GM23338 (cell line): ENCODE results near the gene CELSR1. TPM values are rescaled to one million over a fixed set of nuclear protein-coding genes. Genes with fewer than 3 reads are reported as not detected.

Experiments used
- ATAC-seq: fragments of 200-7000 bp; cut with Tn5 transposase; 3 replicates; pipeline ENCODE4 v1.9.1; 2020
- DNase-seq: peaks from one replicate; pipeline ENCODE4 v3.0.0-alpha.2; 2015; ENCODE audit warnings: low spot score
- H2AFZ ChIP-seq: fragments of 200-600 bp; sonication (generic); 2 replicates; pipeline ENCODE4 v1.8.0; 2016; ENCODE audit warnings: antibody characterized with exemption, mild to moderate bottlenecking, moderate library complexity
- H3F3A ChIP-seq: fragments of 200-600 bp; sonication (generic); replicated peaks from 2 replicates; pipeline ENCODE4 v1.8.0; 2017; ENCODE audit warnings: antibody characterized with exemption, mixed run types, low read depth
- H3K27ac ChIP-seq: fragments of 200-600 bp; sonication (generic); 2 replicates; pipeline ENCODE4 v1.6.1; 2016; ENCODE audit warnings: low read depth
- H3K27me3 ChIP-seq: fragments of 200-600 bp; sonication (generic); 2 replicates; pipeline ENCODE4 v1.8.0; 2016; ENCODE audit warnings: mild to moderate bottlenecking, mixed run types, moderate library complexity; ENCODE audit not compliant: insufficient read depth
- H3K36me3 ChIP-seq: fragments of 200-600 bp; sonication (generic); 2 replicates; pipeline ENCODE4 v1.8.0; 2016; ENCODE audit warnings: mild to moderate bottlenecking; ENCODE audit not compliant: insufficient read depth
- H3K4me1 ChIP-seq: fragments of 200-600 bp; sonication (generic); 2 replicates; pipeline ENCODE4 v1.8.0; 2016; ENCODE audit warnings: mild to moderate bottlenecking, moderate library complexity; ENCODE audit not compliant: insufficient read depth
- H3K4me2 ChIP-seq: fragments of 200-600 bp; sonication (generic); 2 replicates; pipeline ENCODE4 v1.7.1; 2017; ENCODE audit warnings: mixed run types
- H3K4me3 ChIP-seq: fragments of 200-600 bp; sonication (generic); 2 replicates; pipeline ENCODE4 v1.6.1; 2016; ENCODE audit warnings: mixed run types
- H3K79me2 ChIP-seq: fragments of 200-600 bp; sonication (generic); replicated peaks from 2 replicates; pipeline ENCODE4 v1.8.0; 2017; ENCODE audit warnings: mild to moderate bottlenecking; ENCODE audit not compliant: insufficient read depth
- H3K9me2 ChIP-seq: fragments of 200-600 bp; sonication (generic); 2 replicates; pipeline ENCODE4 v1.8.0; 2017; ENCODE audit not compliant: insufficient read depth
- H4K20me1 ChIP-seq: fragments of 200-600 bp; sonication (generic); replicated peaks from 2 replicates; pipeline ENCODE4 v1.8.0; 2017; ENCODE audit warnings: mild to moderate bottlenecking; ENCODE audit not compliant: insufficient read depth
- H3K27ac Mint-ChIP-seq: 2 replicates; pipeline ENCODE4 v1.8.0; 2020; ENCODE audit warnings: inconsistent platforms, mild to moderate bottlenecking, moderate library complexity, mixed read lengths
- H3K27me3 Mint-ChIP-seq: 3 replicates; pipeline ENCODE4 v1.8.0; 2022; ENCODE audit warnings: low read depth, mild to moderate bottlenecking, moderate library complexity, mixed read lengths, inconsistent platforms; ENCODE audit not compliant: insufficient read depth, poor library complexity
- H3K36me3 Mint-ChIP-seq: 3 replicates; pipeline ENCODE4 v1.8.0; 2021; ENCODE audit warnings: low read depth, mild to moderate bottlenecking, inconsistent platforms, moderate library complexity, mixed read lengths
- H3K4me1 Mint-ChIP-seq: 3 replicates; pipeline ENCODE4 v1.8.0; 2020; ENCODE audit warnings: mild to moderate bottlenecking, inconsistent platforms, mixed read lengths
- H3K4me3 Mint-ChIP-seq: 3 replicates; pipeline ENCODE4 v1.8.0; 2021; ENCODE audit warnings: moderate library complexity, mild to moderate bottlenecking, inconsistent platforms, mixed read lengths
- H3K9me3 Mint-ChIP-seq: 3 replicates; pipeline ENCODE4 v1.8.0; 2020; ENCODE audit warnings: moderate library complexity, mild to moderate bottlenecking, inconsistent platforms, mixed read lengths
- CREB1 ChIP-seq: fragments of 250-450 bp; sonication (Bioruptor Pico); IDR thresholded peaks from 2 replicates; pipeline ENCODE4 v1.5.0; 2020; ENCODE audit warnings: low read depth, mild to moderate bottlenecking, moderate library complexity
- EZH2 ChIP-seq: fragments of 200-600 bp; sonication (generic); IDR thresholded peaks from one replicate; pipeline ENCODE4 v1.8.0; 2017; ENCODE audit warnings: antibody characterized with exemption, mild to moderate bottlenecking, low read depth; ENCODE audit not compliant: unreplicated experiment
- EZH2phosphoT487 ChIP-seq: fragments of 200-600 bp; sonication (generic); IDR thresholded peaks from one replicate; pipeline ENCODE4 v1.8.1; 2018; ENCODE audit warnings: antibody characterized with exemption; ENCODE audit not compliant: unreplicated experiment
- JUNB ChIP-seq: IDR thresholded peaks from one replicate; pipeline ENCODE4 v1.6.1; 2016; ENCODE audit warnings: antibody characterized with exemption; ENCODE audit not compliant: unreplicated experiment
- NANOG ChIP-seq: IDR thresholded peaks from 2 replicates; pipeline ENCODE4 v1.6.1; 2016; ENCODE audit warnings: antibody characterized with exemption, borderline replicate concordance
- POLR2AphosphoS5 ChIP-seq: IDR thresholded peaks from 2 replicates; pipeline ENCODE4 v1.6.1; 2016; ENCODE audit warnings: antibody characterized with exemption, low read depth
- REST ChIP-seq: IDR thresholded peaks from one replicate; pipeline ENCODE4 v1.6.1; 2018; ENCODE audit warnings: antibody characterized with exemption; ENCODE audit not compliant: unreplicated experiment
- STAT1 ChIP-seq: IDR thresholded peaks from one replicate; pipeline ENCODE4 v1.6.1; 2016; ENCODE audit warnings: antibody characterized with exemption; ENCODE audit not compliant: unreplicated experiment
- ZNF114 ChIP-seq: fragments of 250-450 bp; sonication (Bioruptor Pico); IDR thresholded peaks from 2 replicates; pipeline ENCODE4 v1.5.0; 2020; ENCODE audit warnings: mild to moderate bottlenecking, moderate library complexity
- ZNF331 ChIP-seq: fragments of 250-450 bp; sonication (Bioruptor Pico); IDR thresholded peaks from 2 replicates; pipeline ENCODE4 v1.5.0; 2020; ENCODE audit warnings: low read depth, mild to moderate bottlenecking, moderate library complexity
- polyA plus RNA-seq: library from polyadenylated mRNA; unstranded; fragments of >200 nt; fragmentation: Nextera tagmentation; extraction: Ambion mirVana; gene quantifications from 2 replicates; pipeline ENCODE4 v1.2.1, GENCODE V29; 2016
- total RNA-seq: library from RNA; depleted of rRNA; stranded (reverse); fragments of >200 nt; shearing (Covaris generic); gene quantifications from 2 replicates; pipeline ENCODE4 v1.2.3, GENCODE V29; 2014
- TF ChIP-seq, protein P1 (sequence below): fragments of 250-450 bp; sonication (Bioruptor Pico); IDR thresholded peaks from 2 replicates; pipeline ENCODE4 v1.5.0; 2020; ENCODE audit warnings: mild to moderate bottlenecking, moderate library complexity
- TF ChIP-seq, protein P2 (sequence below), 2 experiments: fragments of 200-600 bp in 1 of 2; sonication (generic) in 1 of 2; conservative IDR thresholded peaks; 2 replicates each; pipeline versions ENCODE4 v1.5.1 to v1.6.1; 2016 to 2017; ENCODE audit warnings: antibody characterized with exemption in 2 of 2, low read depth in 2 of 2, mild to moderate bottlenecking in 2 of 2, moderate library complexity in 1 of 2
- TF ChIP-seq, protein P3 (sequence below): IDR thresholded peaks from 2 replicates; pipeline ENCODE4 v1.6.1; 2016; ENCODE audit warnings: antibody characterized with exemption

Gene CELSR1
- total and polyA plus RNA-seq, 2 experiments from 2014 or later = 4.8 to 20.4 TPM

- DNase-seq = no peak
- Histone ChIP-seq H4K20me1 (no peaks in the 10 kb centered on the region), H3K79me2 (no peaks in the 10 kb centered on the region), H3K4me2 (no peak overlapping the region), H3K36me3 (no peaks in the 10 kb centered on the region), H2AFZ (no peak overlapping the region), H3K4me3 (no peak overlapping the region), H3K9me2 (no peaks in the 10 kb centered on the region), H3K27ac (no peak overlapping the region), H3K27me3 (no peaks in the 10 kb centered on the region), H3K4me1 (peaks cover 11% of the 10 kb centered on the region; the same call in 1 of the 2 replicates), H3F3A (peaks cover 2% of the 10 kb centered on the region; the same call in 1 of the 2 replicates)
- Mint-ChIP-seq H3K4me3 (no peak overlapping the region), H3K27me3 (peaks cover 20% of the 10 kb centered on the region), H3K27ac (no peak overlapping the region), H3K36me3 (peaks cover 9% of the 10 kb centered on the region; the same call in 2 of the 3 replicates), H3K4me1 (peaks cover 20% of the 10 kb centered on the region), H3K9me3 (peaks cover 22% of the 10 kb centered on the region)
- TF ChIP-seq POLR2AphosphoS5 (no peak), ZNF331 (CRISPR knock-in tag) (no peak), STAT1 (no peak), REST (no peak), NANOG (no peak), EZH2phosphoT487 (no peak), CREB1 (no peak), ZNF114 (CRISPR knock-in tag) (no peak), EZH2 (no peak), JUNB (no peak)
- TF ChIP-seq, protein P1, sequence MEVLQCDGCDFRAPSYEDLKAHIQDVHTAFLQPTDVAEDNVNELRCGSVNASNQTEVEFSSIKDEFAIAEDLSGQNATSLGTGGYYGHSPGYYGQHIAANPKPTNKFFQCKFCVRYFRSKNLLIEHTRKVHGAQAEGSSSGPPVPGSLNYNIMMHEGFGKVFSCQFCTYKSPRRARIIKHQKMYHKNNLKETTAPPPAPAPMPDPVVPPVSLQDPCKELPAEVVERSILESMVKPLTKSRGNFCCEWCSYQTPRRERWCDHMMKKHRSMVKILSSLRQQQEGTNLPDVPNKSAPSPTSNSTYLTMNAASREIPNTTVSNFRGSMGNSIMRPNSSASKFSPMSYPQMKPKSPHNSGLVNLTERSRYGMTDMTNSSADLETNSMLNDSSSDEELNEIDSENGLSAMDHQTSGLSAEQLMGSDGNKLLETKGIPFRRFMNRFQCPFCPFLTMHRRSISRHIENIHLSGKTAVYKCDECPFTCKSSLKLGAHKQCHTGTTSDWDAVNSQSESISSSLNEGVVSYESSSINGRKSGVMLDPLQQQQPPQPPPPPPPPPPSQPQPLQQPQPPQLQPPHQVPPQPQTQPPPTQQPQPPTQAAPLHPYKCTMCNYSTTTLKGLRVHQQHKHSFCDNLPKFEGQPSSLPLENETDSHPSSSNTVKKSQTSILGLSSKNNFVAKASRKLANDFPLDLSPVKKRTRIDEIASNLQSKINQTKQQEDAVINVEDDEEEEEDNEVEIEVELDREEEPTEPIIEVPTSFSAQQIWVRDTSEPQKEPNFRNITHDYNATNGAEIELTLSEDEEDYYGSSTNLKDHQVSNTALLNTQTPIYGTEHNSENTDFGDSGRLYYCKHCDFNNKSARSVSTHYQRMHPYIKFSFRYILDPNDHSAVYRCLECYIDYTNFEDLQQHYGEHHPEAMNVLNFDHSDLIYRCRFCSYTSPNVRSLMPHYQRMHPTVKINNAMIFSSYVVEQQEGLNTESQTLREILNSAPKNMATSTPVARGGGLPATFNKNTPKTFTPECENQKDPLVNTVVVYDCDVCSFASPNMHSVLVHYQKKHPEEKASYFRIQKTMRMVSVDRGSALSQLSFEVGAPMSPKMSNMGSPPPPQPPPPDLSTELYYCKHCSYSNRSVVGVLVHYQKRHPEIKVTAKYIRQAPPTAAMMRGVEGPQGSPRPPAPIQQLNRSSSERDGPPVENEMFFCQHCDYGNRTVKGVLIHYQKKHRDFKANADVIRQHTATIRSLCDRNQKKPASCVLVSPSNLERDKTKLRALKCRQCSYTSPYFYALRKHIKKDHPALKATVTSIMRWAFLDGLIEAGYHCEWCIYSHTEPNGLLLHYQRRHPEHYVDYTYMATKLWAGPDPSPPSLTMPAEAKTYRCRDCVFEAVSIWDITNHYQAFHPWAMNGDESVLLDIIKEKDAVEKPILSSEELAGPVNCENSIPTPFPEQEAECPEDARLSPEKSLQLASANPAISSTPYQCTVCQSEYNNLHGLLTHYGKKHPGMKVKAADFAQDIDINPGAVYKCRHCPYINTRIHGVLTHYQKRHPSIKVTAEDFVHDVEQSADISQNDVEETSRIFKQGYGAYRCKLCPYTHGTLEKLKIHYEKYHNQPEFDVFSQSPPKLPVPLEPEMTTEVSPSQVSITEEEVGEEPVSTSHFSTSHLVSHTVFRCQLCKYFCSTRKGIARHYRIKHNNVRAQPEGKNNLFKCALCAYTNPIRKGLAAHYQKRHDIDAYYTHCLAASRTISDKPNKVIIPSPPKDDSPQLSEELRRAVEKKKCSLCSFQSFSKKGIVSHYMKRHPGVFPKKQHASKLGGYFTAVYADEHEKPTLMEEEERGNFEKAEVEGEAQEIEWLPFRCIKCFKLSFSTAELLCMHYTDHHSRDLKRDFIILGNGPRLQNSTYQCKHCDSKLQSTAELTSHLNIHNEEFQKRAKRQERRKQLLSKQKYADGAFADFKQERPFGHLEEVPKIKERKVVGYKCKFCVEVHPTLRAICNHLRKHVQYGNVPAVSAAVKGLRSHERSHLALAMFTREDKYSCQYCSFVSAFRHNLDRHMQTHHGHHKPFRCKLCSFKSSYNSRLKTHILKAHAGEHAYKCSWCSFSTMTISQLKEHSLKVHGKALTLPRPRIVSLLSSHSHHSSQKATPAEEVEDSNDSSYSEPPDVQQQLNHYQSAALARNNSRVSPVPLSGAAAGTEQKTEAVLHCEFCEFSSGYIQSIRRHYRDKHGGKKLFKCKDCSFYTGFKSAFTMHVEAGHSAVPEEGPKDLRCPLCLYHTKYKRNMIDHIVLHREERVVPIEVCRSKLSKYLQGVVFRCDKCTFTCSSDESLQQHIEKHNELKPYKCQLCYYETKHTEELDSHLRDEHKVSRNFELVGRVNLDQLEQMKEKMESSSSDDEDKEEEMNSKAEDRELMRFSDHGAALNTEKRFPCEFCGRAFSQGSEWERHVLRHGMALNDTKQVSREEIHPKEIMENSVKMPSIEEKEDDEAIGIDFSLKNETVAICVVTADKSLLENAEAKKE (CRISPR knock-in tag) = no peak
- TF ChIP-seq, protein P2, sequence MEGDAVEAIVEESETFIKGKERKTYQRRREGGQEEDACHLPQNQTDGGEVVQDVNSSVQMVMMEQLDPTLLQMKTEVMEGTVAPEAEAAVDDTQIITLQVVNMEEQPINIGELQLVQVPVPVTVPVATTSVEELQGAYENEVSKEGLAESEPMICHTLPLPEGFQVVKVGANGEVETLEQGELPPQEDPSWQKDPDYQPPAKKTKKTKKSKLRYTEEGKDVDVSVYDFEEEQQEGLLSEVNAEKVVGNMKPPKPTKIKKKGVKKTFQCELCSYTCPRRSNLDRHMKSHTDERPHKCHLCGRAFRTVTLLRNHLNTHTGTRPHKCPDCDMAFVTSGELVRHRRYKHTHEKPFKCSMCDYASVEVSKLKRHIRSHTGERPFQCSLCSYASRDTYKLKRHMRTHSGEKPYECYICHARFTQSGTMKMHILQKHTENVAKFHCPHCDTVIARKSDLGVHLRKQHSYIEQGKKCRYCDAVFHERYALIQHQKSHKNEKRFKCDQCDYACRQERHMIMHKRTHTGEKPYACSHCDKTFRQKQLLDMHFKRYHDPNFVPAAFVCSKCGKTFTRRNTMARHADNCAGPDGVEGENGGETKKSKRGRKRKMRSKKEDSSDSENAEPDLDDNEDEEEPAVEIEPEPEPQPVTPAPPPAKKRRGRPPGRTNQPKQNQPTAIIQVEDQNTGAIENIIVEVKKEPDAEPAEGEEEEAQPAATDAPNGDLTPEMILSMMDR (conservative IDR thresholded peaks at IDR 0.05; ENCODE audit: low read depth in 2 of 2) = no peak
- TF ChIP-seq, protein P3, sequence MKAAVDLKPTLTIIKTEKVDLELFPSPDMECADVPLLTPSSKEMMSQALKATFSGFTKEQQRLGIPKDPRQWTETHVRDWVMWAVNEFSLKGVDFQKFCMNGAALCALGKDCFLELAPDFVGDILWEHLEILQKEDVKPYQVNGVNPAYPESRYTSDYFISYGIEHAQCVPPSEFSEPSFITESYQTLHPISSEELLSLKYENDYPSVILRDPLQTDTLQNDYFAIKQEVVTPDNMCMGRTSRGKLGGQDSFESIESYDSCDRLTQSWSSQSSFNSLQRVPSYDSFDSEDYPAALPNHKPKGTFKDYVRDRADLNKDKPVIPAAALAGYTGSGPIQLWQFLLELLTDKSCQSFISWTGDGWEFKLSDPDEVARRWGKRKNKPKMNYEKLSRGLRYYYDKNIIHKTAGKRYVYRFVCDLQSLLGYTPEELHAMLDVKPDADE = no peak
- ATAC-seq = no peak
Measured at GRCh38 chr22:46571642-46572250, 34.3 kb upstream of the CELSR1 start.
